Activated naive CD8-positive, alpha-beta T cell (primary cell): ENCODE data around the gene SORCS2.

Source experiments
- H3K27ac Mint-ChIP-seq: one replicate; pipeline ENCODE4 v1.8.0; 2021; ENCODE audit warnings: mixed read lengths
- H3K27me3 Mint-ChIP-seq: one replicate; pipeline ENCODE4 v1.8.0; 2021; ENCODE audit warnings: mixed read lengths
- H3K36me3 Mint-ChIP-seq: one replicate; pipeline ENCODE4 v1.8.0; 2021; ENCODE audit warnings: mixed read lengths
- H3K4me1 Mint-ChIP-seq: one replicate; pipeline ENCODE4 v1.8.0; 2021; ENCODE audit warnings: low read depth, mixed read lengths
- H3K4me3 Mint-ChIP-seq: one replicate; pipeline ENCODE4 v1.8.0; 2021; ENCODE audit warnings: mild to moderate bottlenecking, mixed read lengths
- H3K9me3 Mint-ChIP-seq: one replicate; pipeline ENCODE4 v1.8.0; 2021; ENCODE audit warnings: low read depth, mixed read lengths

Gene SORCS2

GRCh38 chr4:7737268-7737645 lies 544.9 kb downstream of the SORCS2 start:
- H3K4me1 Mint-ChIP-seq: no peaks in the 10 kb centered on the region
- no peak overlapping the region for H3K4me3 Mint-ChIP-seq
- no peak overlapping the region for H3K27ac Mint-ChIP-seq
- no peaks in the 10 kb centered on the region for H3K36me3 Mint-ChIP-seq
- no peaks in the 10 kb centered on the region for H3K27me3 Mint-ChIP-seq
- H3K9me3 Mint-ChIP-seq: no peaks in the 10 kb centered on the region

DNA sequence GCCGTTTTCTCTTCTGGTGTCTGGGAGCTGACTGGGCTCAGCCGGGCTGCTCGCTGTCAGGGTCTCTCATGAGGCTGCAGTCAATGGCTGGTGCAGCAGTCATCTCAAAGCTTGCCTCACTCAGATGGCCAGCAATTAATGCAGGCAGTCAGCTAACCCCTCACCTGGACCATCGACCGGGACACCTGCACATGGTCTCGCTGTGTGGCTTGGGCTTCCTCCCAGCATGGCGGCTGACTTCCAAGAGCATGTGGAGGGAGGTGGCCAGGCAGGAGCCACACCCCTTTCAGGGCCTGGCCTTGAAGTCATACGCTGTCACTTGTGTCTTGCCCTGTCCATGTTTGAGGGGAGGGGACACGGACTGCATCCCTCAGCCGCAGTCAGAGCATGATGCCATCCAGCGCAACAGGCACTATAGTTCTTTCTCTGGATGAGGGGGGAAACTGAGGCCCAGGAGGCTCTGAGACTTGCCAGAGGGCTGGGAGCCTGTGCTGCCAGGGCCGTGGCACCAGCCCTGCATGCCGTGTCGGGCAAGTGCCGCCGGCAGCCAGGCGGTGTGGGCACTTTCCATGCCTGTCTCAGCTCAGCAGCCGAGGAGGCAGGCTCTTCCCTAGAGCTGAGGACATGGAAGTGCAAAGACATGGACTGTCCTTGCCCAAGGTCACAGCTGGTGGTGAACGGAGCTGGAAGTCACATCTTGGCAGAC lies 545.6 kb downstream of the SORCS2 start:
- H3K4me1 Mint-ChIP-seq: no peaks in the 10 kb centered on the region
- H3K36me3 Mint-ChIP-seq: no peaks in the 10 kb centered on the region
- H3K9me3 Mint-ChIP-seq: no peaks in the 10 kb centered on the region
- no peak overlapping the region for H3K27ac Mint-ChIP-seq
- H3K27me3 Mint-ChIP-seq: no peaks in the 10 kb centered on the region
- no peak overlapping the region for H3K4me3 Mint-ChIP-seq

DNA sequence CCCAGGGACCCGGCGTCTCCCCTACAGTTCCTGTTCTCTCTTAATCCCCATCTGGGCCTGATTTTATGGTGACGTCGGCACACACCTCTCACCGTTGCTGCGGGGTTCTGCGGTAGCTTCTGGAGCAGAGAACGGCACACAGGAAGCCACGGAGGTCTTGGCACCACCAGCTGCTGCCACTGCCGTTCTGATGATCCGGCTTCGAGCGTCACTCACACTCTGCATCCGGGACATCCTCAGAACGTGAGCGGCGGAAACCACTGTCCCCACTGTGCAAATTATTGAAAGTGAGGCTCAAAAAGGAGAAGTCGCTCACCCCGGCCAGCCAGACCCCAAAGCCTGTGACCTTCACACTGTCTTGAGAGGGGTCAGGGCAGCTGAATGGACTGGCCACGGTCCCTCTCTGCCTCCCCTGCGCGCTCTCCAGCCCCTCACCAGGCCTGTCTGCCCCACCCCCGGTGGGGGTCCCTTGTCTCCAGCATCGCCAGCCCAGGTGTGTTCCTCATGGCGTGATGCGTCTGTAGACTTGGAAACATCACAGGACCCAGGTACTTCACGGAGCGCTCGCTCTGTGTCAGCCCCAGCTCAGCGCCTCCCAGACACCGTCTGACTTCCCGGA lies 546.2 kb downstream of the SORCS2 start:
- Mint-ChIP-seq H3K27ac (no peak overlapping the region), H3K36me3 (no peaks in the 10 kb centered on the region), H3K4me1 (no peaks in the 10 kb centered on the region), H3K4me3 (no peak overlapping the region), H3K9me3 (no peaks in the 10 kb centered on the region), H3K27me3 (no peaks in the 10 kb centered on the region)

- Mint-ChIP-seq H3K27ac (no peak overlapping the region), H3K36me3 (no peaks in the 10 kb centered on the region), H3K4me3 (no peak overlapping the region), H3K27me3 (no peaks in the 10 kb centered on the region), H3K4me1 (peaks cover 3% of the 10 kb centered on the region), H3K9me3 (no peaks in the 10 kb centered on the region)
These were observed 547.0 kb downstream of the SORCS2 start for GRCh38 chr4:7739077-7739917.

DNA sequence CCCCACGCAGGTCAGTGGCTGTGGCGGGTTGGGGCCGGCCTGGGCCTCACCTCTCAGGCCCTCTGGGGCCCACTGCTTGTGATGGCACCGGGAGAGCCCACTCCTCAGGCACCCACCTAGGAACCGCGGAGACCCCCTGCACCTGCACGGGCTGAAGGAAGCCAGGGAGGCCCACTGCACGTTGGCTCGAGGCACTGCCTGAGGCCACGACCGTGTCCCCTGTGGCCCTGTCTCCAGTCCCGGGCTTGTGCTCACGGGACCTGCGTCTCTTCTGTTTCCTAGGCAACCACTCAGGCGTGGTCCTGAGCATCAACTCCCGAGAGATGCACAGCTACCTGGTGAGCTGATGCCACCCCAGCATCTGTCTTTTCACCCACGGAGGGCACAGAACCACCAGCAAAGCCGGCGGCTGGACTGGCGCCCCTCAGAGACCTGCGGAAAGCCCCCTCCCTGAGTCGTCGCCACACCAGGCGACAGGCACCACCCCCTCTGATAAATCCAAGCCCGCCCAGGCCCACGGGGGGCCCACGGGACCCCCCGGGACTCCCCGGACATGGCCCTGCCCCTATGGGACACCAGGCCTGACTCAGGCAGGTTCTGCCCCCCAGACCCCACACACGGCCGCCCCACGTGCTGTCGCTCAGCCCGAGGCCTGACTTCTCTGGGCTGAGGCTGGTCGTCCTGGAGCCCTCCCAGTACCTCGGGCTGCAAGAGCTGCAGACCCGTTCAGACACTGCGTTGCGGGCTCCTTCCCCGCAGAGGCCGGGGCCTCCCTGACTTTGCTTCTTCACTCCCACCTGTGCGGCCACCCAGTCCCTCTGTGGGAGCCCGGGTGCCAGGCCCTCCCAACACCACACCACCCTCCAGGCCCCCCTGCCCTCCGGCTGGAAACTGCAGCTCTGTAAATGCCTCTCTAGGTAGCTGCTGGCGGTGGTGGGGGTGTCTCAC lies 547.9 kb downstream of the SORCS2 start:
- no peak overlapping the region for H3K4me3 Mint-ChIP-seq
- H3K27me3 Mint-ChIP-seq: no peaks in the 10 kb centered on the region
- H3K36me3 Mint-ChIP-seq: no peaks in the 10 kb centered on the region
- peaks cover 3% of the 10 kb centered on the region for H3K4me1 Mint-ChIP-seq
- no peak overlapping the region for H3K27ac Mint-ChIP-seq
- H3K9me3 Mint-ChIP-seq: no peaks in the 10 kb centered on the region

- Mint-ChIP-seq H3K27ac (no peak overlapping the region), H3K36me3 (no peaks in the 10 kb centered on the region), H3K4me1 (peaks cover 3% of the 10 kb centered on the region), H3K9me3 (no peaks in the 10 kb centered on the region), H3K27me3 (no peaks in the 10 kb centered on the region), H3K4me3 (no peak overlapping the region)
These were observed 548.7 kb downstream of the SORCS2 start for GRCh38 chr4:7740866-7741525.

- Mint-ChIP-seq H3K4me1 (peaks cover 3% of the 10 kb centered on the region), H3K36me3 (no peaks in the 10 kb centered on the region), H3K9me3 (no peaks in the 10 kb centered on the region), H3K4me3 (no peak overlapping the region), H3K27ac (no peak overlapping the region), H3K27me3 (no peaks in the 10 kb centered on the region)
These were observed 549.8 kb downstream of the SORCS2 start for GRCh38 chr4:7741946-7742806.

DNA sequence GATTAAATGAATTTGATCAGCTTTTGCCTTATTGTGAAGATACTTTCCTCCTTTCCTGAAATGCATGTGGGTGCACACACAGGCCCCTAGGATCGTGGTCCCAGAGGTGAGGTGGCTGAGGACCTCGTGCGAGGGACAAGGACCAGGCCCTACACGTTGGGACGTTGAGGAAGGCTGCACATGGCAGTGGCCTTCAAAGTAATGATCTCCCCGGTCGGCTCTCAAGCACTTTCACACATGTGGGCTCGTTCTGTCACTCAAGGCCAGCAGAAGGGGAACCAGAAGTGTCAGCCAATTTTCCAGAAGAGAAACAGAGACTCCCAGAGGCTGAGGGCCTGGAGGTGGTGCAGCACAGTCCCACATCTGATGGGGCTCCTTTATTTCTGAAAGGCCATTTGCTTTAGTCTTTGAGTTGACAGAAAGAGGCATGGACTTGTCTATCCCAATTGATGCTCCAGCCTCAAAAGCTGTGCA lies 550.5 kb downstream of the SORCS2 start:
- Mint-ChIP-seq H3K4me3 (no peak overlapping the region), H3K4me1 (peaks cover 4% of the 10 kb centered on the region), H3K27me3 (no peaks in the 10 kb centered on the region), H3K27ac (no peak overlapping the region), H3K36me3 (no peaks in the 10 kb centered on the region), H3K9me3 (no peaks in the 10 kb centered on the region)

- no peak overlapping the region for H3K4me3 Mint-ChIP-seq
- H3K9me3 Mint-ChIP-seq: no peaks in the 10 kb centered on the region
- H3K36me3 Mint-ChIP-seq: no peaks in the 10 kb centered on the region
- no peaks in the 10 kb centered on the region for H3K27me3 Mint-ChIP-seq
- peaks cover 10% of the 10 kb centered on the region for H3K4me1 Mint-ChIP-seq
- H3K27ac Mint-ChIP-seq: no peak overlapping the region
These were observed 551.9 kb downstream of the SORCS2 start for GRCh38 chr4:7744142-7744804.

DNA sequence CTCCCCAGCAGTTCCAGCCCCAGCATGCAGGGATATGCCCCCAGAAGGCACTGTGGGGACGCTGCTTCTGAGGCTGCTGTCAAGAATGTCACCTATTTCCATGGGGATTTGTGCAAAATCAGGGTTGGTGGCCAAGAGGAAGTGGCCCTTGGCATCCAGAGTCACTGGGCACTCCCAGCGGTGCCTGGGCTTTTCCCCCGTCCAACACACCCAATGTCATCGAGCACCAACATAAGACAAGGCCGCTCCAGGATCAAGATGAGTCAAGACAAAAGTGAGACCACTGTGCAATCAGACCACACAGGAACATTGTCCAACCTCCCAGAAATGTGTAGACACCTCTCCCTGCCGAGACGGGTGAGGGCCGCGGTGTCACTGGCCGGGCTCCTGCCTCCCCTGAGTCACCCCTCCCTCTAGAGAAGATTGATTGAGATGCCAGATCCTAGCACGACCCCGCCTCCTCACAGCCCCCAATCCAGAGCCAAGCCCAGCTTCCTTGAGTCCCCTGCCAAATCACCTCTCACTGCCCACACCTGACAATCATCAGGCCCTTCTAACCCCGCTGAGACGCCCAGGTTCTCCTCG lies 553.1 kb downstream of the SORCS2 start:
- Mint-ChIP-seq H3K4me1 (peaks cover 22% of the 10 kb centered on the region), H3K9me3 (no peaks in the 10 kb centered on the region), H3K4me3 (no peak overlapping the region), H3K27me3 (no peaks in the 10 kb centered on the region), H3K27ac (no peak overlapping the region), H3K36me3 (no peaks in the 10 kb centered on the region)

GRCh38 chr4:7746351-7747061 lies 554.2 kb downstream of the SORCS2 start:
- Mint-ChIP-seq H3K27ac (no peak overlapping the region), H3K36me3 (no peaks in the 10 kb centered on the region), H3K9me3 (no peaks in the 10 kb centered on the region), H3K27me3 (no peaks in the 10 kb centered on the region), H3K4me1 (peaks cover 30% of the 10 kb centered on the region), H3K4me3 (no peak overlapping the region)

GRCh38 chr4:7747062-7747385 lies 554.7 kb downstream of the SORCS2 start:
- no peaks in the 10 kb centered on the region for H3K9me3 Mint-ChIP-seq
- no peak overlapping the region for H3K27ac Mint-ChIP-seq
- H3K27me3 Mint-ChIP-seq: no peaks in the 10 kb centered on the region
- H3K4me1 Mint-ChIP-seq: peaks cover 30% of the 10 kb centered on the region
- H3K4me3 Mint-ChIP-seq: no peak overlapping the region
- no peaks in the 10 kb centered on the region for H3K36me3 Mint-ChIP-seq
